ENCODE measurements around the gene DMRTC2.

DNA sequence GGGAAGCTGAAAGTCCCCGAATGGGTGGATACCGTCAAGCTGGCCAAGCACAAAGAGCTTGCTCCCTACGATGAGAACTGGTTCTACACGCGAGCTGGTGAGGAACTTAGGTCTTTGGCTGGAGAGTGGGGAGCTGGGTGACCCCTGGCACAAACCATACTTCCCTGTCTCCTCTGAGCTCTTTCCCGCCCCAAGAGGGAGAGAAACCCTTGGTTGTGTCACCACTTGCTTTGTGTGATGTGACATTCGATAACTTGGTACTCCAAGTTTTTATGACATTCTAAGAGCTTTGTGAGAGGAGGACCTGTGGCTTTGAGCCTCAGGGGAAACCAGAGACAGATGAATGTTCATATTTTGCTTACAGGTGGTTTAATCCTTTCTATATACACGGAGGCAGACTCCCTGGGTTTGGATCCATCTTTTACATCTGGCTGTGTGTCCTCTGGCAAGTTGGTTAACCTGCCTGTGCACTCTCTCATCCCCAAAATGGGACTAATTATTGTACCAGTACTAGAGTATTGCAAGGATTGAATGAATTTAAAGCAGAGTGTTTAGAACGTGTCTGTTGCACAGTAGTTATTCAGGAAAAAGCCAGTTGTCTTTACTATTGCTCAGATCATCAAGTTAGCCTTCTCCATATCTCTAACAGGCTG is 16.4 kb downstream of the DMRTC2 start:
- TF ChIP-seq CTCF (IDR thresholded peaks at IDR 0.05; ENCODE audit: insufficient read depth, low read length, poor library complexity, severe bottlenecking) = no peak
- TF ChIP-seq EZH2phosphoT487 (conservative IDR thresholded peaks at IDR 0.05; ENCODE audit: low read length) = no peak

All from SU-DHL-6 (cell line).